NK-92 (cell line): ENCODE measurements around the gene SIGLEC15.

ENCODE experiments used
- DNase-seq: peaks from one replicate; lab custom pipeline; 2025; ENCODE audit not compliant: unreplicated experiment; lab: John Stamatoyannopoulos, UW

Gene SIGLEC15

DNA sequence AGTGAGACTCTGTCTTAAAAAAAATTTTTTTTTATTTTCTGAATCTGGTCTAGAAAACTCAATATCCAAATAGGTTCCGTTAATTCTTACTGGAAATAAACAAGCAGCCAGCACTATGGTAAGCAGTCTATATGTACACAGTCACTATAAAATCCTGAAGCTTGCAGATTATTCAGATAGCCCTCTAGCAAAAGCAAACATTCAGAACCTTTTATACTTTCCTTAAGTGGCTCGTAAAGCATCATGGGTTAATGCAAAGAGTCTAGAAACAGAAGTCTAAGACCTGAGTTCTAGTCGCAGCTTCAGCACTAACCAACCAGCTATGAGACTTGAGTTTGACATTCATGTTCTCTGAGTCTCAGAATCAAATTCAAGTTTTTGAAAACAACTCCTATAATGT lies 51.9 kb downstream of the SIGLEC15 start:
- DNase-seq: no peak

DNA sequence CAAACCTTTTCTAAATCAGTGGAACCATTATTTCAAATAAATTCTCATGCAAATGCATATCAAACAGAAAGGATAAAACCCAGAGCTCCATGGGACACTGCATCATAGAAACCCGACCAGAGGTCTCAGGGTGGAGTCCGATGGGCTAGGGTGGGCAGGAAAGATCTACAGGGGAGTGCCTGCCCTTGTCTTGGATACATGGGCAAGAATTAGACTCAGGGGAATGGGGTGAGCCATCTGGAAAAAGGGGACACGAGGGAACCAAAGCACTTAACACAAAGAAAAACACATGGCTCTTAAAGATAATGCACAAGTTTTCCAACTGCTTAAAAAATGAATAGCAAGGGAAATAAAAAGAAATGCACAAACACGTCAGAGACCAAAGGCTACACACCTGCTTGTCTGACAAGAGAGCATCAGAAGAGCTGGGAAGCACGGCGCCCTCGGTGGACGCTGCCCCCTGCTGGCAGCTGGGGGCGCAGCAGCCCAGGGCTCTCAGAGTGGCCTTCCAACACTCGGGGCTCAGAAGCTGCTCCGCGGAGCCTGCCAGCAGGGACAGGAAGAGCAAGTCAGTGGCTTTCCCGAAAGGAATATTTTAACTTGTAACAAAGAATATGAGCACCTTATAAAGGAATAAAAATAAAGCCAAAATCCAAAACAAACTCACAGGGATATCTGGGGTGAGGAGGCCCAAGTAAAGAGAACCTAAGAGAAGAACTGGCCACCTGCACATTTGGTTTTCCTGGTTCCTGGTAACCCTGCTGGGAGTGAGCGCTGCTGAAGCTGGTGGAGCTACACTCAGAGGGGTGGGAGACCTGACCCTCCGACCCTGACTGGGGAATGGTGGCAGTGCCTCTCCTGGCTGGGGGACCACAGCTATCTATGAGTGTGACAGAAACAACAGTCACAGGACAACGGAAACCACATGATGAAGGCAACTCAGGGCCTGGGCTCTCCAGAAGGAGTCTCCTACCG lies 54.5 kb downstream of the SIGLEC15 start:
- no peak for DNase-seq

DNA sequence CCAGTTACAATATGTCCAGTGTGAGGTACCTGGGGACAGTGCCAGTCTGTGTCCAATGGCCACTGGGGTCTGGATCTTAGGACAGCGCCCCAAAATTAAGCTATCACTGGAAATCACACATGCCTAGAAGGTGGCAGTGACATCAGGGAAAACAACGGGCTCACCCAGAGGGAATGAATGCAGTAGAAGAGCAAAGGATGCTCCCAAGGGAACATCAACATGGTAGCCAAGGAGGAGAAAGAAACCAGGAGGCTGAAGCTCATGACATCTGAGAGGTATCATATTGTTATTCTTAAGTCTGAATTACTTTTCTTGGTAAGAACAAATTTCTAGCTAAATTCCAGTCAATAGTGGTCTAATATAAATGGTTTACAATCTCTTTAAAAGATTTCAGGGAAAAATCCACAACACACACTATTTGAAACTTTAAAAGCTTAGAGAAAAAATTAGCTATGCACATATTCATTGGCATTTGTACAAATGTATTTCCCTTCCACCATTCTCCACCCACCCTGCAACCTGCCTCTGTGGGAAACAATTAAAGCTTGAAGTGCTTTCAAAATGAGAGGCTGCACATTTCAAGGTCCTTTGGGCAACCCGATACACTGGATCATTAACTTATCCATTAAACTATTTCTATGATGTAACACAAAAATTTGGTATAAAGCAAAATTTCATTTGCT lies 55.5 kb downstream of the SIGLEC15 start:
- no peak for DNase-seq

DNA sequence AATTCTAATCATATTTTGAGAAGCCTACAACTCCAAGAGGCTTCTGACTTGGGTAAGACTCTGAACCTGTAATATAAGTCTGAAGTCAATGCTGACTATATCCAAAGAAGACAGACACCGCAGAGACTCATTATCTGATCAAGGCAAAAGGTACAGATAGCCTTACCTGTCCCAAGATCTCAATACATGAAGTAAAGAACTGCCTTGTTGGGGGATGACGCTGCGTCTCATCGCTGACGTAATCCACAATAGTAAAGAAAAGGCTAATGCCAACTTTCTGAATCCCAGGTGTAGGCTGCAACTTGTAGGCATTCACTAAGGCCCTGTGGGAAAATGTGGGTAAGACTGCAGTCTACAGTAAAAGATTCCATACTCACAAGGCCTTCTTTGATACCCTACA lies 62.1 kb downstream of the SIGLEC15 start:
- no peak for DNase-seq

DNA sequence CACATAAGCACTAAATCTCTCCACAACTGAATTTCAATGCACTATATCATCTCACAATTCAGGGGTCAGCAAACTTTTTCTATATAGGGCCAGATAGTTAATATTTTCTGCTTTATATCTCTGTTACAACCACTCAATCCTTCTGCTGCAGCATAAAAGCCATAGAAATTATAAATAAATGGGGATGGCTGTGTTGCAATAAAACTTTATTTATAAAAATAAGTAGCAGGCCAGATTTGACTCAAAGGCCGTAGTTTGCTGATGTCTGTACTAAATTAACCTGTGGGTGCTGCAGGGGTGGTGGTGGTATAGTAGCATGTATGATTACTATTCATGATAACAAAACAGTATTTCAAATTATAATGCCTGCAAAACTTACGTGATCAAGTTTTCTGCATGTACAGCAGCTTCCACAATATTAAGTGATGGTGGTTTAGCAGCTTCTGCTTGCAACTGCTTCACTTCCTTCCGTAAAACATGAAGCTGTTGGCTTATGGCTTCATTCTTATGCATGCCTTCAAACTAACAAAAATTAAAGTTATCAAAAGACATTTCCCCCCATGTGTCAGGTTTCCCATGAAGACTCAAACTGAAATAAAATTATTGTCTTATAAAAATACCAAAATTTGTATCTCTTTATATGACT lies 64.1 kb downstream of the SIGLEC15 start:
- DNase-seq: no peak

DNA sequence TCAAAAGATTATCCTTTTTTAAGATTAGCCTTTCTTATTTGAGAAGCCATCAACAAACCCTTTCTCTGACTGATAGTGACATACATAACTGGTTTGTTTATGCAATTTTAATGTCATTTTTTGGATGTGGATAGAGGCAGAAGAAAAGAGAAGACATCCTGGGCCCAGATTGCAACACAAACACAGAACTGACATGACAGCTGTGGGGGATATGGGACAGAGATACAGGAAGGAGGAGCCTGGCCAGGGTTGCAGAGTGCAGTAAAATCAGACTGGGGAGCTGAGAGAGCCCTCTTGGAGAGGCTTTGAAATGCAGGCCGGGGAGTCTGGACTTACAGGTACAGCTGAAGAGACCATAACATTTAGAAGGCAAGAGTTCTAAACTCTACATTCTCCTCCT lies 65.1 kb downstream of the SIGLEC15 start:
- no peak for DNase-seq

DNA sequence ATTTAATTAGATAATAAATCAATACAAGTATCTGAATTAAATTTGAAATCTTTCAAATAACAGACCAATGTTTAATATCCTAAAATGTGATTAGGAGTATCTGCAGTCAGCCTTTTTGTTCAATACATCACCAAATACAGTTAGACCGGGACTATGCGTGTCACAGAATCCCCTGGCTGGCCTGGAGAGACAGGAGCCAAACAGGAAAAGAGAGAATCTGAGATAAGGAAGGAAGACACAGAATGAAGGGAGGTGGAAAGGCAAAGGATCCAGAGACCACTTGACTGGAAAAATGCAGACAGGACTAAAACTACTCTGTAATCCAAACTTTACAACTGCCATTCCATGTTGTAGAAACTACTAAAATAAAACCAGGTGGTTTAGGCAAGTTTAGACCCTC lies 66.3 kb downstream of the SIGLEC15 start:
- DNase-seq: no peak
